Stimulated activated CD4-positive, alpha-beta T cell treated with anti-CD3 and anti-CD28 coated beads, Interleukin-15, amount 100 ng/mL, for 24 hours (primary cell): ENCODE measurements around the gene ENOPH1.
"Not testable (repeated sequence)": the region's sequence is repeated elsewhere in the genome, so short reads cannot be mapped to it uniquely, and the experiment has no call there.

Experiments
- DNase-seq: peaks from one replicate; pipeline ENCODE4 v3.0.0-alpha.2; 2020

The ENOPH1 gene

GRCh38 chr4:82430193-82430963, at the start of gene ENOPH1, which contains the start of gene HNRNPDL:
Gene ENOPH1, plus strand, starts transcription at chr4:82430590. Its CDS starts 240 bp downstream, at chr4:82430830.
Gene HNRNPDL, minus strand, starts transcription at chr4:82430462. Its CDS starts 772 bp downstream, at chr4:82429690.
- DNase-seq, result peak; percentile 100

- DNase-seq, result no peak
Measured at GRCh38 chr4:82380831-82381230, 49.6 kb upstream of the ENOPH1 start.

GRCh38 chr4:82381235-82381634, 49.2 kb upstream of the ENOPH1 start:
- no peak for DNase-seq

- no peak for DNase-seq
Measured at GRCh38 chr4:82381661-82382296, 48.6 kb upstream of the ENOPH1 start.

- DNase-seq, result no peak
Measured at GRCh38 chr4:82382751-82383150, 47.6 kb upstream of the ENOPH1 start.

- DNase-seq, result not testable (repeated sequence)
Measured at GRCh38 chr4:82386312-82386711, 44.1 kb upstream of the ENOPH1 start.

- DNase-seq, result no peak
Measured at GRCh38 chr4:82388405-82388804, 42.0 kb upstream of the ENOPH1 start.

- not testable (repeated sequence) for DNase-seq
Measured at GRCh38 chr4:82390061-82390460, 40.3 kb upstream of the ENOPH1 start.

- no peak for DNase-seq
Measured at GRCh38 chr4:82394896-82395295, 35.5 kb upstream of the ENOPH1 start.

- DNase-seq, result no peak
Measured at GRCh38 chr4:82397527-82397926, 32.9 kb upstream of the ENOPH1 start.

GRCh38 chr4:82398263-82398662, 32.1 kb upstream of the ENOPH1 start:
- DNase-seq, result no peak

- no peak for DNase-seq
Measured at GRCh38 chr4:82401600-82401999, 28.8 kb upstream of the ENOPH1 start.

GRCh38 chr4:82402196-82402775, 28.1 kb upstream of the ENOPH1 start:
- no peak for DNase-seq

GRCh38 chr4:82403725-82404124, 26.7 kb upstream of the ENOPH1 start:
- no peak for DNase-seq

GRCh38 chr4:82415061-82415460, 15.3 kb upstream of the ENOPH1 start:
- DNase-seq, result not testable (repeated sequence)

- no peak for DNase-seq
Measured at GRCh38 chr4:82415922-82416365, 14.4 kb upstream of the ENOPH1 start.

GRCh38 chr4:82419451-82419850, 10.9 kb upstream of the ENOPH1 start:
- no peak for DNase-seq

GRCh38 chr4:82421796-82422560, 8.4 kb upstream of the ENOPH1 start:
- peak; percentile 36 for DNase-seq

- DNase-seq, result no peak
Measured at GRCh38 chr4:82422616-82423015, 7.8 kb upstream of the ENOPH1 start.

GRCh38 chr4:82423245-82424054, 6.9 kb upstream of the ENOPH1 start:
- no peak for DNase-seq

- no peak for DNase-seq
Measured at GRCh38 chr4:82425478-82425877, 4.9 kb upstream of the ENOPH1 start.

GRCh38 chr4:82428526-82428968, 1.8 kb upstream of the ENOPH1 start:
- DNase-seq, result no peak
